GM18505 (cell line): ENCODE data around the gene OR2B2.

Source experiments
- ATAC-seq: cut with Tn5 transposase; IDR thresholded peaks from one replicate; pipeline ENCODE4 v1.9.1; 2021; ENCODE audit not compliant: unreplicated experiment
- POLR2A ChIP-seq: IDR thresholded peaks from 4 replicates; pipeline ENCODE4 v1.6.1; 2011; ENCODE audit warnings: borderline replicate concordance; ENCODE audit not compliant: insufficient read depth, insufficient read length; ENCODE audit errors: extremely low read depth

Gene OR2B2

GRCh38 chr6:27867945-27868300, 44.3 kb downstream of the OR2B2 start:
- TF ChIP-seq POLR2A: no peak
- ATAC-seq: no peak

- no peak for TF ChIP-seq POLR2A
- no peak for ATAC-seq
Measured at GRCh38 chr6:27867051-27867944, 44.9 kb downstream of the OR2B2 start.

- ATAC-seq: no peak
- no peak for TF ChIP-seq POLR2A
Measured at GRCh38 chr6:27866357-27867050, 45.7 kb downstream of the OR2B2 start.

GRCh38 chr6:27865850-27866356, 46.3 kb downstream of the OR2B2 start:
- no peak for TF ChIP-seq POLR2A
- ATAC-seq: no peak

- ATAC-seq: peak; percentile 52
- no peak for TF ChIP-seq POLR2A
Measured at GRCh38 chr6:27864906-27865849, 47.0 kb downstream of the OR2B2 start.

- no peak for ATAC-seq
Measured at GRCh38 chr6:27863962-27864905, 48.0 kb downstream of the OR2B2 start.

GRCh38 chr6:27862396-27863066, 49.7 kb downstream of the OR2B2 start:
- ATAC-seq: no peak

More at GRCh38 chr6:27863962-27864905, 48.0 kb downstream of the OR2B2 start:
- TF ChIP-seq POLR2A: no peak

GRCh38 chr6:27861861-27862260, 50.3 kb downstream of the OR2B2 start:
- ATAC-seq: no peak

More at GRCh38 chr6:27862396-27863066, 49.7 kb downstream of the OR2B2 start:
- no peak for TF ChIP-seq POLR2A

GRCh38 chr6:27861276-27861840, 50.8 kb downstream of the OR2B2 start:
- TF ChIP-seq POLR2A: no peak
- ATAC-seq: no peak

More at GRCh38 chr6:27861861-27862260, 50.3 kb downstream of the OR2B2 start:
- no peak for TF ChIP-seq POLR2A
